Measurements from ENCODE around the gene ZBTB49.

DNA sequence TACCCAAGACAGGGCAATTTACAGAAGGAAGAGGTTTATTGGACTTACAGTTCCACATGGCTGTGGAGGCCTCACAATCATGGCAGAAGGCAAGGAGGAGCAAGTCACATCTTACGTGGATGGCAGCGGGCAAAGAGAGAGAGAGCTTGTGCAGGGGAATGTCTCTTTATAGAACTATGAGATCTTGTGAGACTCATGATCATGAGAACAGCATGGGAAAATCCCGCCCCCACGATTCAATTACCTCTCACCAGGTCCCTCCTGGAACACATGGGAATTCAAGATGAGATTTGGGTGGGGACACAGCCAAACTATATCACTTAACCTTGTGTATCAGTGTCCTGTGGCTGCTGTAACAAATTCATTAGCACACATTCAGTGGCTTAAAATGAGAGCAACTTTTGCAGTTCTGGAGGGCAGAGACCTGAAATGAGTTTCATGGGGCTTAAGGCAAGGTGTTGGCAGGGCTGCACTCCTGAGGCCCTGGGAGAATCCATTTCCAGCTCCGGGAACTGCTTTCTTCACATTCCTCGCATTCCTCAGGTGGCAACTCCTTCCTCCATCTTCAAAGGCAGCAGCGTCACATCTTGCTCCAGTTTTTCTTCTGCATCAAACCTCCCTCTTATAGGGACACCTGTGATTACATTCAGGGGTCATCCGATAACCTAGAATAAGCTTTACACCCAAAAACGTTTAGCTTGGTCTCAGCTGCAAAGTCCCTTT lies 74.6 kb downstream of the ZBTB49 start:
- no peak for TF ChIP-seq POLR2A (IDR thresholded peaks at IDR 0.05)
- TF ChIP-seq, protein P1, sequence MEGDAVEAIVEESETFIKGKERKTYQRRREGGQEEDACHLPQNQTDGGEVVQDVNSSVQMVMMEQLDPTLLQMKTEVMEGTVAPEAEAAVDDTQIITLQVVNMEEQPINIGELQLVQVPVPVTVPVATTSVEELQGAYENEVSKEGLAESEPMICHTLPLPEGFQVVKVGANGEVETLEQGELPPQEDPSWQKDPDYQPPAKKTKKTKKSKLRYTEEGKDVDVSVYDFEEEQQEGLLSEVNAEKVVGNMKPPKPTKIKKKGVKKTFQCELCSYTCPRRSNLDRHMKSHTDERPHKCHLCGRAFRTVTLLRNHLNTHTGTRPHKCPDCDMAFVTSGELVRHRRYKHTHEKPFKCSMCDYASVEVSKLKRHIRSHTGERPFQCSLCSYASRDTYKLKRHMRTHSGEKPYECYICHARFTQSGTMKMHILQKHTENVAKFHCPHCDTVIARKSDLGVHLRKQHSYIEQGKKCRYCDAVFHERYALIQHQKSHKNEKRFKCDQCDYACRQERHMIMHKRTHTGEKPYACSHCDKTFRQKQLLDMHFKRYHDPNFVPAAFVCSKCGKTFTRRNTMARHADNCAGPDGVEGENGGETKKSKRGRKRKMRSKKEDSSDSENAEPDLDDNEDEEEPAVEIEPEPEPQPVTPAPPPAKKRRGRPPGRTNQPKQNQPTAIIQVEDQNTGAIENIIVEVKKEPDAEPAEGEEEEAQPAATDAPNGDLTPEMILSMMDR (IDR thresholded peaks at IDR 0.05), result no peak

All from ovary (tissue), 3 donors.